ENCODE measurements around the gene GNG12. TPM values are rescaled to one million over a fixed set of nuclear protein-coding genes. Genes with fewer than 3 reads are reported as not detected.

The GNG12 gene
- polyA plus RNA-seq, 1 donor (not counting 4 experiments of a cell fraction or from before 2014, with no cell fraction given) = 208 TPM

DNA sequence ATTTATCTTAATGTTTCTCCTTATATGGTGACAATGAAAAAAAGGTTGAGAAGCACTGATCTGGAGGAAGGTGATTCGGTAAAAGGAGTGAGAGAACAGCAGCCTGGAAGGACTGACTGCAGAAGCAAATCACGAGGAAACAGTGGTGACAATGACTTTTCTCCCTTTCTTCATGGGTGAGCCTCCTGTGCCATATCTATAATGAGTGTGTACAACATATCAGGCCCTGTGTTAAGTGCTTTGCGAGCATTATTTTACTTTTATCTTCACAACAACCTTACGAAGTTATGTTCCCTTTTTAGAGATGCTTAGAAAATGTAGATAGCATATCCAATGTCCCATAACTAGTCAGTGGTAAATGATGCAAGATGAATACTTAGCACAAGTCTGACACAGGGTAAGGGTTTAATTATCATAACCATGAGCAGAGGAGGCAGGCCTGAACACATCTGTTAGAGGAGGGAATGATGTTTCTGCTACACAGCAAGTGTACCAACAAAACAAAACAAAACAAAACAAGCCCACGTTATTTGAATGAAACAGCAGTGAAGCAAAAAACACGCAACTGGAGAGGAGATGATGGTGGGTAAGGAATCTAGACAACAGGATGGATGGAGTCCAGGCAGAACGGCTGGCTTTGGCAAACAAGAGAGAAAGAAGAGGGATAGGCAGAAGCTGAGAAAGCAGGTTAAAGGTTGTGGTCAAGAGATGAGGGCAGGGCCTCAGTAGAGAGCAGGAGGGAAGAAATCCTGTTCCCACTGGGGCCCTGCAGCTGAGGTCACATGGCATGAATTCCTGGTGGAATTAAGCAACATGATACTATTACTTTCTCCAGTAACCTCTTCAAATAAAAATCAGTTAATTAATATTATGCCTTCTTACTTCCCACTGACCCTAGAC, 29.6 kb downstream of the GNG12 start:
- Histone ChIP-seq H3K79me2 (ENCODE audit: control insufficient read depth, insufficient read depth, low read length) (peaks cover 96% of the 10 kb centered on the region), H3K27me3 (ENCODE audit: control insufficient read depth, extremely low read depth, insufficient read depth, low read length) (no peaks in the 10 kb centered on the region), H3K36me3 (ENCODE audit: control insufficient read depth in 2 of 2, extremely low read depth in 1 of 2, insufficient read depth in 2 of 2, low read length in 2 of 2) (peaks cover 2 to 5% of the 10 kb centered on the region in 2 experiments), H3K4me3 (ENCODE audit: control insufficient read depth in 2 of 3, extremely low read depth in 1 of 3, insufficient read depth in 2 of 3, low read depth in 1 of 3, low read length in 3 of 3) (no peak overlapping the region), H2AFZ (ENCODE audit: control insufficient read depth, low read length) (no peak overlapping the region), H3K27ac (ENCODE audit: control insufficient read depth, insufficient read depth, low read length) (peak overlapping the region; percentile 33), H4K20me1 (ENCODE audit: control insufficient read depth, extremely low read depth, insufficient read depth, low read length) (peaks cover 6% of the 10 kb centered on the region), H3K9me3 (ENCODE audit: control insufficient read depth, low read depth, low read length) (no peaks in the 10 kb centered on the region), H3K9me1 (ENCODE audit: control insufficient read depth, extremely low read depth, insufficient read depth, low read length) (no peaks in the 10 kb centered on the region), H3K4me1 (ENCODE audit: control insufficient read depth, extremely low read depth, insufficient read depth, low read length) (peaks cover 20% of the 10 kb centered on the region), H3K9ac (ENCODE audit: control insufficient read depth, extremely low read depth, insufficient read depth, low read length) (no peak overlapping the region), H3K4me2 (ENCODE audit: control insufficient read depth, extremely low read depth, insufficient read depth, low read depth, low read length) (peak overlapping the region; percentile 19)
- dilution Hi-C loops (cut with MboI; ENCODE audit: extremely low pct_ligation_motif_present, low sequenced_read_pairs) = no loop called here
- peak; percentile 74 for FAIRE-seq
- TF ChIP-seq EZH2 (IDR thresholded peaks at IDR 0.05; ENCODE audit: low read length) (no peak), CTCF (optimal IDR thresholded peaks at IDR 0.05 in 1 of 3, IDR thresholded peaks at IDR 0.05 in 1 of 3, conservative IDR thresholded peaks at IDR 0.05 in 1 of 3; ENCODE audit: extremely low read depth in 1 of 3, insufficient read depth in 2 of 3, low read length in 3 of 3) (no peak)
- no peak for DNase-seq (ENCODE audit: low read depth, low spot score)

DNA sequence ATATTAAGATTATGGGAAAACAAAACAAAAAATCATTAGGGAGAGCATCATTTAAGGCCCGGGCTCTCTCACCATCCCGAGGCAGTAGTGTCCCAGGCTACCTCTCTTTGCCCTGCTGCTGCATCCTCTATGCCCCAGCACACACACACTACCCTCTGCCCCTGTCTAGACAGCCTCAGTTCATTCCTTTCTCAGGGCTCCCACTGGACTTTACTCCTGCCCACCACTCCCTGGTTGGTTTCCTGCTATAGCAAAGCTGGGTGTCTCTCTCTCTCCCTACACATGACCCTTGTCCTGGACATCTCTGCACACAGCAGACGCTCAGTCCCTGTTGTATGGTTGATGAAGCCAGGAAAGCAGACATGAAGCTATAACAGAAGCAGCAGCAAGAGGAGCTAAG, 30.7 kb downstream of the GNG12 start:
- FAIRE-seq (no peak), DNase-seq (ENCODE audit: low read depth, low spot score) (no peak)
- Histone ChIP-seq H3K27me3 (ENCODE audit: control insufficient read depth, extremely low read depth, insufficient read depth, low read length) (no peaks in the 10 kb centered on the region), H3K4me2 (ENCODE audit: control insufficient read depth, extremely low read depth, insufficient read depth, low read depth, low read length) (no peak overlapping the region), H3K27ac (ENCODE audit: control insufficient read depth, insufficient read depth, low read length) (no peak overlapping the region), H3K9me3 (ENCODE audit: control insufficient read depth, low read depth, low read length) (no peaks in the 10 kb centered on the region), H3K4me1 (ENCODE audit: control insufficient read depth, extremely low read depth, insufficient read depth, low read length) (peaks cover 20% of the 10 kb centered on the region), H2AFZ (ENCODE audit: control insufficient read depth, low read length) (no peak overlapping the region), H3K4me3 (ENCODE audit: control insufficient read depth in 2 of 3, extremely low read depth in 1 of 3, insufficient read depth in 2 of 3, low read depth in 1 of 3, low read length in 3 of 3) (no peak overlapping the region), H4K20me1 (ENCODE audit: control insufficient read depth, extremely low read depth, insufficient read depth, low read length) (peaks cover 6% of the 10 kb centered on the region), H3K36me3 (ENCODE audit: control insufficient read depth in 2 of 2, extremely low read depth in 1 of 2, insufficient read depth in 2 of 2, low read length in 2 of 2) (peaks cover 3 to 11% of the 10 kb centered on the region in 2 experiments), H3K79me2 (ENCODE audit: control insufficient read depth, insufficient read depth, low read length) (peaks cover 96% of the 10 kb centered on the region), H3K9me1 (ENCODE audit: control insufficient read depth, extremely low read depth, insufficient read depth, low read length) (no peaks in the 10 kb centered on the region), H3K9ac (ENCODE audit: control insufficient read depth, extremely low read depth, insufficient read depth, low read length) (no peak overlapping the region)
- dilution Hi-C loops (cut with MboI; ENCODE audit: extremely low pct_ligation_motif_present, low sequenced_read_pairs) = no loop called here
- TF ChIP-seq EZH2 (IDR thresholded peaks at IDR 0.05; ENCODE audit: low read length) (no peak), CTCF (optimal IDR thresholded peaks at IDR 0.05 in 1 of 3, IDR thresholded peaks at IDR 0.05 in 1 of 3, conservative IDR thresholded peaks at IDR 0.05 in 1 of 3; ENCODE audit: extremely low read depth in 1 of 3, insufficient read depth in 2 of 3, low read length in 3 of 3) (no peak)

Data from keratinocyte (primary cell).